HG03521 (cell line): ENCODE data around the gene CFAP77.

Experiments
- ATAC-seq: cut with Tn5 transposase; IDR thresholded peaks from one replicate; pipeline ENCODE4 v1.9.1; 2021; ENCODE audit warnings: mild to moderate bottlenecking, moderate library complexity; ENCODE audit not compliant: unreplicated experiment

CFAP77 gene

DNA sequence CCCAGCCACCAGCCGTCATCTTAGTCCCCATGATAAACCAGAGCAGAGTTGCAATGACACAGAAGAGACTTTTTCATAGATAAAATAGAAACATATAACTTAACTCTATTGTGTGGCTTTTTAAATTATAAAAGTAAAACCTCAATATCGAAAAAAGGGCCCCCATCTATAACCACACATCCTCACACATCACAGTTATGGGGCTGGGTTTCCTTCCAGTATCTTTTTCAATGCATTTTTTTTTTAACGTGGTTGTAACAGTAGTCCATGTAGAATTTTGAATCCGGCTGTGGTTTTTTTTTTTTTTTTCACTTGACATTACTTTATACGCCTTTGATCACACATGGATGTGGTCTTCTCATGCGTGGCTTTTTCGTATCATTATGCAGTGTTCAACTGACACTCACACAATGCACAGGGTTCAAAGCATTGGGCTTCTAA, 77.4 kb downstream of the CFAP77 start:
- ATAC-seq: no peak

DNA sequence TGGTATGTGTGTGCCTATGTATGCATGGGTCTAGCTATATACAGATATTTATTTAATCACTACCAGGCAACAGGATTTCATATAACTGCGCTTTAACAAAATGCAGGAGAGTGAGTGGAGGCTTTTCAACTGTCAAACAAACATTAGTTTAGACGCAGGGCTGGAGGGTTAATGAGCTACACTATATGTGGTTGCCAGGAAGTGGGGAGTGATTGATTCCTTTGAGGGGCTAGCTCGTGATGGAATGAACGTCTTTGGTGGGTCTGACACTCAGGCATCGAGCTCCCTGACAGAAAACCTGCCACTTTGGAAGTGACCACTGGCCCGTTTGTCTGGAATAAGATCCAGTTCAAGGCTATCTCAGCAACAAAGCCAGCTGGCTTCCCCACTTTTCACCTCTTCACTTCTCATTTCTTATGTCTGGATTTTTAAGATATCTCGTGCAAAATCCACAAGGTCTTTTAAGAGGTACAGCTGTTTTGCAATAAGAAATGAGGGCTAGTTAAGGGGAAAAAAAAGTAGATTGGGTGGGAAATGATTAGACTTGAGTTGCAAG, 78.0 kb downstream of the CFAP77 start:
- ATAC-seq: no peak

DNA sequence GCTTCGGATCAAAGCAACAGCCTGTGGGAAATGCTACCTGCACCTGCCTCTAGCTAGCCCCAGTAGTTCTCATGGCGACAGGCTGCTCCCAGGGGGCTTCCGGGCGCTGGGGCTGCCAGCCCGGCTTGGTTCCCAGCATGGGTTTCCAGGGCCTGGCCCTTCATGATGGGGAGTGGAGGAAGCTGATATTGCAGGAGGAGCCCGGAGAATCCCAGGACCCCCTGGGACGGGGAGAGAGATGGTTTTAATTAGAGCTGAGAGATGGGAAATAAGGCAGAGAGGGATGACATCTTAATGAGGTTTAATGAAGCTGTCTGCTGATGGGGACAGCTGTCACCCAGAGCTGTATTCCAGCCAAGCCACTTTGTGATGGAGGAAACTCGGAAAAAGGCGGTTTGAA, 78.6 kb downstream of the CFAP77 start:
- ATAC-seq: no peak

DNA sequence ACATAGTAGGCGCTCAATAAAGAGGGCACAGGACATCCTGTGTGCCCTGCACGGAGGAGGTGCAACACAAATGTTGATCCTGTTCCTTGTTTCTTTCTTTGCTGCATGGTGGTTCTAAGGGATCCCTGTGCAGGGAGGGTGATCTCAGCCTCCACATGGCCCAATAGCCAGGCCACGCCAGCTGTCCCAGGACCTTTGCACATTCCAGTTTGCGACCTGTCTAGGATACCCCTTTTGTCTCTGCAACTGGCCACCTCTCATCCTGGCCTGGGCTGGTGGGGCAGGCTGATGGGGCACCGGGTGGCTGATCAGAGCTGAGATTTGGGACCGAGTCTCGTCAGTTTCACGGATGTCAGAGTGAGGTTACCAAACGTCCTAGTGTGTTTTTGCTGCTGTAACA, 79.5 kb downstream of the CFAP77 start:
- ATAC-seq: no peak

DNA sequence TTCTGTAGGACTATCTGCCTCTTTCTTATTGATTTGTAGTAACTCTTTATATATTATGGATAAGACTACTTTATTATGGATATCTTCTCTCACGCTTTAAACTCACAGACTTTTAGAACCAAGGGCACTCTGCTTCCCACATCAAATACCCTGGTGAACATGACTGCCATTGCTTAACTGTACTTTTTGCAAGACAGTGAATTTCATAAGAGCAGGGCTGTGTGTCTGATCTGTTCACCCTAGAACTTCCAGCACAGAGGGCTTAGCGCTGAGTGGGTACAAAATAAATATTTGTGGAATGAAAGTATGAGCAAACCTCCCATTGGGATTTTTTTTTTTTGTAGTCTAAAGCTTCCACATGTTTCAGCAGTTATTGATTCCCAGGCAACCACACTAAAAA, 84.8 kb downstream of the CFAP77 start:
- ATAC-seq: no peak

DNA sequence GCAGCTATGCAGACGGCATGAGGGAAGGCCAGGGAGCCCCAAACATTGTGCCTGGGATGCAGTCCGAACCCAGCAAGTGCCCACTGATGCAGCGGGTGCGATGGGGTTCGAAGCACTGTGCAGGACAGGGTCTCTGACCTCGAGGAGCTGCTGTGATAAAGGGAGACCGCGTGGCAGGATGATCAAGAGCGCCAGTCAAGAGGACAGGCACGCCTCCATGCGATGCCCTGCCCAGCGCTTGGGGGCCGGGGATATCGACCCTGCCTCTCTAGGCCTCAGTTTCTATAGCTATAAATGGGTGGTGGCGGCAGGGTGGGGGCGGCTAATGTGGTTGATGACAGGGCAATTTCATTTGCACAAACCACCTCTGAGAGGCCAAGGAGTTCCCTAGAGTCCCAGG, 87.7 kb downstream of the CFAP77 start:
- no peak for ATAC-seq

DNA sequence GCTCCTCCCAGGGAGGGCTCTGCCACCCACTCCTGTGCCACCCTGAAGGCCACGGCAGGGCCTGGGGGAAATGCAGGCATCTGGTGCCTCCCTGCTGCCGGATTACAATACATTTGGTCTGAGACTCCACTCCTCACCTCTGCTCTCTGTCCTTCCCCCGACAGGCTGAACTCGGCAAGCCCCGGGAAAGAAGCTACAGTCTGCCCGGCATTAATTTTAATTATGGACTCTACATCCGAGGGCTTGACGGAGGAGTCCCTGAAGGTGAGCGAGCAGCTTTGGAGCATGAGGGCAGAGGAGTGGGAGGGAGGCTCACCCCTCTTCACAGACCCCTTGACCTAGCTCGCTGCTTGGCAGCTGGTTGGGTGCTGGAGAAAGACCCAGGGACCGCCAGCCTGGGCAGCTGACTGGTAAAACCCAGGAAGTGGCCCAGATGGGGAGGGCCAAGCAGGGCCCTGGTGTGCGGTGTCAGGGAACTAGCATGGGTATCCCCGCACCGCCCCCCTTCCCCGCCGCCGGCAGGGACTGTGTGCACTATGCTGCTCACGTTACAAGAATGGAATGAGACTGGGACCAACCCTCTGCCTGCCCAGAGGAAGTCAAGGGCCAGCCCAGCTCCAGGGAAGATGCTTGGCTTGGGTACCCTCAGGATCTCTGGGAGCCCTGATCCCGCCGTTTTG, 88.7 kb downstream of the CFAP77 start:
- no peak for ATAC-seq

DNA sequence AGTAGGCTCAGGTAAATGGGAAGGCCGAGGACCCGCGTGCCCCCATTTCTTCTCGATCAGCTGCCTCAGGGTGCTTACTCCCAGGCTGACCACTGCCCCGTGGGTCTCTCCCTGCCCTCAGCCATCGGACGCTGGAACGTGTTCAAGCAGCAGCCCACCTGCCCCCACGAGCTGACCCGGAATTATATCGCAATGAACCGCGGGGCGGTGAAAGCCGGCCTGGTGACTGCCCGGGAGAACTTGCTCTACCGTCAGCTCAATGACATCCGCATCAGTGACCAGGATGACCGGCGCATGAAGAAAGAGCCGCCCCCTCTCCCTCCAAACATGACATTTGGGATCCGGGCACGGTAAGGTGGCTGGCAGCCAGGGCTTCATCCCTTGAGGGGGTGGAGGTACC, 89.2 kb downstream of the CFAP77 start:
- no peak for ATAC-seq

DNA sequence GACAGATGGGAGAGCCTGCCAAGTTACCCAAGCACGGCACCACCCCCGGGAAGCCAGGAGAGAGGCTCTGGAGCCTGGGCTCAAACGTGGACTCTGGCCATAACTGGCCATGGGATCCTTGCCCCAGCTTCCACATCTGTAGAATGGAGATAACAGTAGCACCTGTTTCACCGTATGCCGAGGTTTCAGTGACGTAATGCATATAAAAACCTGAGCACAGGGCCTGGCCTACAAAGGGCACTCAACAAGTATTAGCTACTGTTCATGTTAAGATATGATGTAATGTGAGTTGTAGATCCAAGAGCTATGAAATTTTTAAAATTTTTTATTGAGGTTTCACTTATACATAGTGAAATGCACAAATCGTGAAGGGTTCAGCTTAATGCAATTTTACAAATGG, 90.2 kb downstream of the CFAP77 start:
- ATAC-seq: no peak

DNA sequence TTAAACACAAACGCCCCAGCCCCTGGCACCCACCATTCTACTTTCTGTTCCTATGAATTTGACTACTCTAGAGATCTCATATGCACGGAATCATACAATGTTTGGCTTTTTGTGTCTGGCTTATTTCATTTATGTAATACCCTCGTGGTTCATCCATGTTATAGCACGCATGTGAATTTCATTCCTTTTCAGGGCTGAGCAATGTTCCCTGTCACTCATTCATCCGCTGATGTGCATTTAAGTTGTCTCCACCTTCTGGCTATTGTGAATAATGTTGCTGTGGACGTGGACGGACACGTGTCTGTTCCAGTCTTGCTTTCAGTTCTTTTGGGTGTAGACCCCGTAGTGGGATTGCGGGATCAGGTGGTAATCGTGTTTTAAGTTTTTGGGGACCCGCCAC, 92.5 kb downstream of the CFAP77 start:
- no peak for ATAC-seq

DNA sequence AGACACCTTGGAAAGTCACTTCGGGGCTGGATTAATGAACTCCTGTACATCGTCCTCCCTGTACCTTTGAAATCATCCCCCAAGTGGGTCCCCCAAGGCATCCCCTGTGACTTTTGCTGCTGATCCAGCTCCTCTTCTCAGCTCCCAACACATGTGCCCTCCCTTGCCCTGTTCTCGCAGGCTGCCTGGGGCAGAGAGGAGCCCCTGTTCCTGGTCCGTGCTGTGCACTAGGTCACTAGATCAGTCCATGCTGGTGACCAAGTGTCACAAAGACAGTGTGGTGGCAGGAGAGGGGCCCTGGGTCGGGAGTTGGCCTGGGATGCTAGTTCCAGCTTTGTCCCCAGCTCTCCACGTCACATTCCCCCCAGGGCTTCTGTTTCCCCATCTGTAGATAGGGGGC, 93.1 kb downstream of the CFAP77 start:
- no peak for ATAC-seq

DNA sequence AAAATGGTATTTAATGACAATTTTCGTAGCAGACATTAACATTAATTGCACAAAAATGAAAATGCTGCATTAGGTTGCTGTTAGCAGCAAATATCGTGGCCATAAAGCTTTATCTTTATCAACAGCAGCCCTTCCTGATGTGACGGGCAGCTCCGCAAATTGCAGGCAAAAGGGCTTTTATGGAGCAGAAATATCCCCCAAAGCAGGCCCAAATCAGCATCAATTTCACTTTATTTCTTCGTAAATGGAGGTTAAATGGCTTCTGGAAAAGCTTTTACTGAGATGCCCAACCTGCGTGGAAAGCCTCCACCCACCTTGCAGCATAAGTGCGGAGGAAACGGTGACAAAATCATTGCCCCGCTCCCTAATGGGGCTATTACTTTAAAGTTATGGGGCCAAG, 94.5 kb downstream of the CFAP77 start:
- no peak for ATAC-seq

DNA sequence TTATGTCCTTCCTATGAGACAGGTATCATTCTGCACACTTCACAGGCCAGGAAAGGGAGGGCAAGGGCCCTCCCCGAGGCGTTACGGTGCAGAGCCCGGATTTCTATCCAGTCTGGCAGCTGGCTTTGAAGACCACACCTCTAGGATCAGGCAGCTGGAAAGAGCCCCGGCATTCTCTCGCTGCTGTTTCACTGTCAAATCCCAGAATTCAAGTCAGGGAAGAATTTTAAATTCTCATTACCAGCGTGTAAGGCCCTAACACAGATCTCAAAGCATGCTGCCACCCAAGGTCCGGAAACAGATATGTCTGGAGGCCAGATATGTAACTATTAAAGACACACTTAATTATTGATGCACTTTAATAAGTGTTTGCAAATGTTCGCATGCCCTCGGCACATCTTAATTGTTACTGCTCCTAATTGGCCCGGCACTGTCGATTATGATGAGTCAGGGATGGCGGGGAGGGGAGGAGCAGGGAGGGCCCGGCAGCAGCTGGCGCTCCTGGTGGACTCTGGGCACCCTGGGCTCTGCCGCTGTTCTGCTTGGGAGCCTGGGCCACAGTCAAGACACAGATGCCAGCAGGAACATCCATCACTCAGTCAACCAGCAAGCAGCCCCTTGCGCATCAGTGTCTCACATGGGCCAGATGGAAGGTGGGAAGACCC, 96.1 kb downstream of the CFAP77 start:
- no peak for ATAC-seq

DNA sequence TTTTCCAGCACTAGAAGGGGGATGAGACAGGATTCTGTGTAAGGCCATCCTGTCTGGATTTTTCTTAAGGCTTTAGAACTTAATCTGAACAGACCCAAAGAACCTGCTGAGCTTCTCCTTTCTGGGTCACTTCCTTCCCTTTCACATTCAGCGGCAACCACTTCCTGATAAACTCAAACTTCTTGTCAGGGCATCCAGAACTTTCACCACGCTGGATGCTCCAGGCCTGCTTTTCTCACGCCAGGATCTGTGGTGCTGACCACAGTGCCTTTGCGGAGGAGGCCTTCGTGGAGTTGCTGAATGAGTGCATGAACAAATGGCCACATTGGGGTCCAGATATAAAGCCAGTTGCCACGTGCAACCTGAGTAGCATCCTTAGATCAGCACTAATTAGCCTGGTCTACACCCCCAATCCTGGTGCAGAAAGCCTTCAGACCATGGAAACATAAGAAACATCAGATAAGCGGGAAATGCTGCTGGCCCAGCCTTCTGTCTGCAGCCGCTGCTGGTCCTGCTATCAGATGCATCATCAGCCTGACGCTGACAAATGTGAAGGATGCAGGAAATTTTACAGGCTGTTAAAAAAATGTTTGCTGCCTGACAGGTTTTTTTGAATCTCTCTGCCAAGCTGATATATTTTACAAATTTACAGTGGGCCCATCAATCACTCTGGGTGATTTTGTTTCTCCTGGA, 97.1 kb downstream of the CFAP77 start:
- ATAC-seq: no peak

DNA sequence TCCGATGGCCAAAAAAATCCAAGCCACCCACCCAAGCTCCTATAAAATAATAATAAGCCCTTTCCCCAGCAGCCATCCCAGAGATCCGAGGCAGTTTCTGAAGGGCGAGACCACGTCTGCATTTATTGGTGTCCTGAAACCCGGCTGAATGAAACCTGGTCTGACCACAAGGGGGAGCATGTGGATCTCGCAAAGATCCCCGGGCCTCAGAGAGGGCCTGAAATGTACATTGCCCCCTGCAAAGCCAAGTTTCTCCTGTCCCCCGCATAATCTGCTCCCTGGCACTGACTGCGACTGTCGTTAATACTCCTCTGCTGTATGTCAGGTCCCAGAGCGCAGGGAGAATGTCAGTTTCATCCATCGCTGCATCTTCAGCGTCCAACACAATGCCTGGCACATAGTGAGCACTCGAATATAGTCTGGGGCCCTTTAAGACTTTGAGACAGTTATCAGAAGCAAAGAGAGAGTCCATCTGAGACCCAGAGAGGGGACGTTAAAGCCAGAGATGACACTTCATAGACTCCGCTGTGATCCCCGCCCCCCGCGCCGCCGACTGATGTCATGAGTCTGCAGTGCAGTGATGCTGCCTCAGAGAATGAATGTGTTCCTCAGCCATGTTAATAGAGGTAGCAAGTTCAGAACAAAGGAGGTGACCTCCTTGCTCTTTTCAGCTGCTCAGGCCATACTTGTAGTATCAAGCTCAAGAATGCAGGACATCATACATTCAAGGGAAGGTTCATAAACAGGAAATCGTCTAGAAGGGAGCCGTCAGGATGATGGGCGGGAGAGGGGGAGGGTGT, 97.9 kb downstream of the CFAP77 start:
- no peak for ATAC-seq

DNA sequence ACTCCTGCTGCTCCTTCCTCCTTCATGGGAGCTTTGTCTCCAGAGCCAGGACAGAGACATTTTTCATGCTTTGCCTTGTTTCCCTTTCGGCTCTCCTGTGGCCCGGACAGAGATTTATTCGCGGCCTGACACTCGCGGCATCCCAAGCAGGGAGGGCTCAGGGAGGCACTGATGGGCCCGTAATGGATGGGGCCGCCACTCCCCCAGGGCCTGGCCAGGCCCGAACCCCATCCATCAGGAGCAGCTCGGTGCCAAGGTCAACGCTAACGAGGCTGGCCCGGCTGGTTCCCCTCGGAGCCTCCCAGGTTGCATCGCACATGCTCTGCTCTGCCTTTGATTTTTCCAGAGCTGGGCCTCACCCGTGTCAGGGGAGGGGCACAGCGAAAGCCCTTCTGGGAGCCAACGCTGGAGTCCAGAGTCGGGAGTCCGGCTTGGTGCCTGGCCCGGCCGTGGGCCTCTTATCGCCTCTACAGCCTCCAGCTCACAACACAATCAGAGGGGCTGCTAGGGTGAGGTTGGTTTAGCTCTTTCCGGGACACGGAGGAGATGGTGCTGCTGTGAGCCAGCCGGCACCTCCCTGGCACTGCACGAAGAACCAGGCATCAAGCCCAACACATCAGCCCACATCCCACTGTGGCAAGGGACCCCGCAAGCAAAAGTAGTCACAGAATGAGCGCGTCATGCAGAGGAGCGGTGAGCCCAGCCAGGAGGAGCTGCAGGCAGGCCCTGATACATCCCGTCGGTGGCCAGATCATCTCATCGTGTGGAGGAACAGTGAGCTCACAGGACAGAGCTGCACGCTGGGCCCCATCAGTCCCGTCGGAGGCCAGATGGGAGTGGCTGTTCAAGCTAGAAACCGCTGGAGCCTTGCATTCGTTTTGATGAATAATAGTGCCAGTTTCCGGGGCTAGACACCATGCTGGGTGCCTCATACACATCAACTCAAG, 100.2 kb downstream of the CFAP77 start:
- no peak for ATAC-seq

DNA sequence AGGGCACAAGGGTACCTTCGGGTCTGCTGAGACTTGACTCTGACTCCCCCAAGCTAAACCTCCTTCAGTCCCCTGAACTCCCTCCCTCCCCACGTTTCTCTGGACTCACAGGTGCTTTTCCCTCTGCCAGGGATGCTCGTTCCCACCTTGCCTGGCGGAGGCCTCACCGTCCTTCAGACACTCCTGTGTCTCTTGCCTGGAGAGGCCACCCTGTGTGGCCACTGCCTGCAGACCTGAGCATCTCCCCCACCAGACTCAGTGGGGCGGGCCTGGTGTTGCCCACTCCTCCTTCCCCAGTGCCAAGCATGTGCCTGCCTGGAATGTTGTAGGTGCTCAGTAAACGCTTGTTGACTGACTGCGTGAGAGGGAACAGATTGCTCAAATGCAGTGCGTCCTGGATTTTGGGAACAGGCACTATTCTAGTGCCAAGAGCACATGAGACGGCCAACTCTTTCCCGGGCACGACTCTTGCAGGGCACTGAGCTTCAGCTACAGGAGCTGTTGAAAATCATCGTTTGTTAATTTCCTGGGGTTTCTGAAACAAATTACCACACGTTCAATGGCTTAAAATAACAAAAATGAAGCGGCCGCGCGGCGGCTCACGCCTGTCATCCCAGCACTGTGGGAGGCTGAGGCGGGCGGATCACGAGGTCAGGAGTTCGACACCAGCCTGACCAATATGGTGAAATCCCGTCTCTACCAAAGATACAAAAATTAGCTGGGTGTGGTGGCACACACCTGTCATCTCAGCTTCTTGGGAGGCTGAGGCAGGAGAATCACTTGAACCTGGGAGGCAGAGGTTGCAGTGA, 101.4 kb downstream of the CFAP77 start:
- no peak for ATAC-seq

DNA sequence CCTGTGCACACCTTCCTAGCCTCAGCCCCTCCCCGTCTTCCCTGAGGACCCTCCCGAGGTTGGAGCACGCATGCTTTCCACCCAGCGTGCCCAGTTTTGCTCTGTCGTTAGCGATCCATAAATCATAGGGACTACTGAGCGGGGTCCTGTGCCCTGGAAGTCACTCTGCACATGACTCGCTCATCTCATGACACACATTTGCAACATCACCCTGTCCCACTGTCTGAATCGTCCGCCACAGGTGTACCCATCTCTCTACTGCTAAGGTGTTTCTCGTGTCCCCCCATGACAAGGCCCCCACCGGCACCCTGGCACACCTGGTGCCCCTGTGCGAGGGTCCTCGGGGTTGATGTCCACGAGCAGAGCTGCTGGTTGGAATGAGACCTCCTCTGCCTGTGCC, 103.4 kb downstream of the CFAP77 start:
- no peak for ATAC-seq
